DOHH2 (cell line): ENCODE results near the gene SURF1.

ENCODE experiments used
- CTCF ChIP-seq: fragments of 200-600 bp; sonication (generic); IDR thresholded peaks from one replicate; pipeline ENCODE4 v1.5.1; 2014; ENCODE audit warnings: antibody characterized with exemption, mild to moderate bottlenecking, low read depth, low read length; ENCODE audit not compliant: poor library complexity, severe bottlenecking
- EZH2phosphoT487 ChIP-seq: fragments of 200-600 bp; sonication (generic); IDR thresholded peaks from 2 replicates; pipeline ENCODE4 v1.6.1; 2017; ENCODE audit warnings: borderline replicate concordance, mild to moderate bottlenecking, antibody characterized with exemption, low read length, moderate library complexity, mixed read lengths

GRCh38 chr9:133348718-133349573, 7.3 kb downstream of the SURF1 start:
- TF ChIP-seq CTCF (no peak), EZH2phosphoT487 (no peak)
